GM12801 (cell line): ENCODE results near the gene POLD1.

ENCODE experiments used
- CTCF ChIP-seq: IDR thresholded peaks from one replicate; pipeline ENCODE4 v1.5.1; 2011; ENCODE audit warnings: control low read depth; ENCODE audit not compliant: insufficient read length; ENCODE audit errors: extremely low read depth

The POLD1 gene

DNA sequence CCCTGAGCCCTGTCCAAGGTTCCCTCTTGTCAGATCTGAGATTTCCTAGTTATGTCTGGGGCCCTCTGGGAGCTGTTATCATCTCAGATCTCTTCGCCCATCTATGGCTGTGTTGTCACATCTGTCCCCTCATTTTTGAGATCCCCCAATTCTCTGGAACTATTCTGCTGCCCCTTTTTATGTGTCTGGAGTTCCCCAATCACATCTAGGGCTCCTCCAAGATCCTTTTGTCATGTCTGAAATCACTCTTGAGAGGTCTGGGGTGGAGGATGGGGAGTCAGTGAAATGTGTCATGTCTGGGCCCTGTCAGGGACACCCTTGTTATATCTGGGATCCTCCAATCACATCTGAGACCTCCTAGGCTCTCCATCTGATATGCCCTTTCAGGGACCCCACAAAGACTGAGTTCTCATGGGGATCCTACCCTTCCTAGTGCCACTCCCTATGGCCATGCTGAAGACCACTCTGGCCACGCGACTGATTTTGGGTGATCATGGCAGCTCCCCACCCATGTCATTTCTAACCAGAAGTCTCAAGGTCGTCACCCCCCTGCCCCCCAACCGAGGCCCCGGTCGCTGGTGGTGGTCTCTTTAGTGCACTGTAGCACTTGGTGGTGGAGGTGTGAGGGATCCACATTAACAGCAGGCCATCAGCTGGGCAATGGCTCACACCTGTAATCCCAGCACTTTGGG lies 44.8 kb downstream of the POLD1 start:
- no peak for TF ChIP-seq CTCF

GRCh38 chr19:50430888-50431342 lies 46.8 kb downstream of the POLD1 start:
- TF ChIP-seq CTCF: no peak

- no peak for TF ChIP-seq CTCF
Observed at GRCh38 chr19:50431343-50432220, 47.4 kb downstream of the POLD1 start.

- no peak for TF ChIP-seq CTCF
Observed at GRCh38 chr19:50432221-50433028, 48.3 kb downstream of the POLD1 start, which contains the start of gene MYBPC2. TSS of gene MYBPC2 (plus strand) at chr19:50432892. CDS start at chr19:50432954, 62 bp downstream.

DNA sequence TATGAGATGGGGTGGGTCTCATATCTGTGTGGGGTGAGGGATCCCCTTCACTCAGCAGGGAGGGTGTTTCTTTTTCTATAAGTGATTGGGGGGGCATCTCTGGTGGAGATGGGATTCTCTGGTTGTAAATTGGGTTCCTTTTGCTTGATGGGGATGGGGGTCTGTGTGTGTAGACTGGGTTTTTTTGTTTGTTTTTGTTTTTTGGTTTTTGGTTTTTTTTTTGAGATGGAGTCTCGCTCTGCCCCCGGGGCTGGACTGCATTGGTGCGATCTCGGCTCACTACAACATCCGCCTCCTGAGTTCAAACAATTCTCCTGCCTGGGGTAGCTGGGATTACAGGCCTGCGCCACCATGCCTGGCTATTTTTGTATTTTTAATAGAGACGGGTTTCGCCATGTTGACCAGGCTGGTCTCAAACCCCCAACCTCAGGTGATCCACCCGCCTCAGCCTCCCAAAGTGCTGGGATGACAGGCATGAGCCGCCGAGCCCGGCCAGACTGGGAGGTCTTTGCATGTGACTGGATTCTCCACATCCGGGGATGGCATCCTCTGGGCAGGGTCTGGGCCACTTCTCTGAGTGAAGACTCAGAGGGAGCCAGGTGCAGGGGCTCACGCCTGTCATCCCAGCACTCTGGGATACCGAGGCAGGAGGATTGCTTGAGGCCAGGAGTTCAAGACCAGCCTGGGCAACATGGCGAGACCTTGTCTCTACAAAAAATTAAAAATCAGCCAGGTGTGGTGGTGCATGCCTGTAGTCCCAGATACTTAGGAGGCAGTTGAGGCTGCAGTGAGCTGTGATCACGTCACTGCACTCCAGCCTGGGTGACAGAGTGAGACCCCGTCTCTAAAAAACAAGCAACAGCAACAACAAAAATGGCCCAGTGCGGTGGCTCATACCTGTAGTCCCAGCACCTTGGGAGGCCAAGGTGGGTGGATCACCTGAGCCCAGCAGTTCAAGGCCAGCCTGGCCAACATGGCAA lies 49.3 kb downstream of the POLD1 start:
- TF ChIP-seq CTCF: no peak

DNA sequence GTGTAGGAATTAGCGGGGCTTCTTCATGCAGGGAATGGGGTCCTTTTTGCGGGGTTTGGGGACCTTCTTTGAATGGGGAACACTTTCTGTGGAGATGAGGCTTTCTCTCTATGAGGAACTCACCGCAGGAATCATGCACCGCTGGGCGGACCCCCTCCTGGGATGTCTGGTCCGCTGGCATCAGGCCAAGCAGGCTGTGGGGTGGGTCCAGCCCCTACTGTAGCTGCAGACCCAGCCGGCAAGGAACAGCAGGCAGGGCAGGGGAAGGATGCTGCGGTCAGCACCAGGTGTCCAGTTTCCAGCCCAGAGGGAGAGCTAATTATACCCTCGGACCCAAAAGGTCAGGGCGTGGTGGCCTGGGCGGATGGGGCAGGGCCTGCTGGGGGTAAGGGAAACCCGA lies 50.4 kb downstream of the POLD1 start:
- no peak for TF ChIP-seq CTCF
